ENCODE results near the gene CYP27B1.
A peak's percentile ranks its signal among the peaks of the same experiment; 100 is the strongest.
"Not testable (repeated sequence)": the region's sequence is repeated elsewhere in the genome, so short reads cannot be mapped to it uniquely, and the experiment has no call there.

Gene CYP27B1

GRCh38 chr12:57734591-57734990, 32.3 kb downstream of the CYP27B1 start:
- DNase-seq, result no peak

GRCh38 chr12:57733928-57734327, 33.0 kb downstream of the CYP27B1 start:
- DNase-seq, result no peak

DNA sequence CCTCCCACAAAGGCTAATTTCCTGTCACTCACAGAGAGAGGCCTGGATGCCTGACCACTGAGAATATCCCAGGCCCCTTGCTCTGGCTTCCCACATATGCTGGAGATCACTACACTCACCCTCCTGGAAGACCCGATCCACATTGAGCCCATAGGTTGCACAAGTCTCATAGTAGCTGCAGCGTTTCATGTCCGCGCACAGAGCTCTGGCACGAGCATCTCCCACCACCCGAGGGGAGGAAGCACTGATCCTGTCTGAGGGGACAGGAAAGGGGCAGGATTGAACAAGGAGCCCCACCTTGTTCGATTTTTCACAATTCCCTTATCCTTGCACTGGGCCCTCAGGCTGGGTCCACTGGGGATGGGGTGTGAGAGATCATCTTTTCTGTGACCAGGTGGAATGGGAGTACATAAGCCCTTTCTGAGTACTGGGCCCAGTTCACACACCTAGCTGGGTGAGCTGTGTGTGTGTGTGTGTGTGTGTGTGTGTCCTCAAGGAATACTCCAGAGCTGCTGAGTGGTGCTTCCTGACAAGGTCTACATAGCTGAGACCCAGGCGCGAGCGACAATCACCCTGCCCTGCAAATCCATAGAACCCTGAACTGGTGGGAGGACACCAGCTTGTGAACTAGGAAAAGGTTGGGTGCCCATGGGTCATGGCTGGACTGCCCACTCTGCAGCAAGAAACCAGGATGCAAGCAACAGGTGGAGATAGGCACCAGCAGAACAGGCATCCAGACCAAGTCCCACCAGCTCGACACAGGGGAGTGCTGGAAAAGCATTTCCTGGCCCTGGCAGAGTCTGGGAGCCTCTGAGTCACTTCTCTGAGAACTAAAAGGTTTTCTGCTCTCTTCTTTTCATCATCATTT, 33.9 kb downstream of the CYP27B1 start:
- DNase-seq, result no peak

GRCh38 chr12:57732270-57732669, 34.6 kb downstream of the CYP27B1 start:
- DNase-seq, result no peak

GRCh38 chr12:57731411-57732080, 35.3 kb downstream of the CYP27B1 start:
- DNase-seq, result no peak

- no peak for DNase-seq
Measured at GRCh38 chr12:57730336-57731067, 36.4 kb downstream of the CYP27B1 start.

DNA sequence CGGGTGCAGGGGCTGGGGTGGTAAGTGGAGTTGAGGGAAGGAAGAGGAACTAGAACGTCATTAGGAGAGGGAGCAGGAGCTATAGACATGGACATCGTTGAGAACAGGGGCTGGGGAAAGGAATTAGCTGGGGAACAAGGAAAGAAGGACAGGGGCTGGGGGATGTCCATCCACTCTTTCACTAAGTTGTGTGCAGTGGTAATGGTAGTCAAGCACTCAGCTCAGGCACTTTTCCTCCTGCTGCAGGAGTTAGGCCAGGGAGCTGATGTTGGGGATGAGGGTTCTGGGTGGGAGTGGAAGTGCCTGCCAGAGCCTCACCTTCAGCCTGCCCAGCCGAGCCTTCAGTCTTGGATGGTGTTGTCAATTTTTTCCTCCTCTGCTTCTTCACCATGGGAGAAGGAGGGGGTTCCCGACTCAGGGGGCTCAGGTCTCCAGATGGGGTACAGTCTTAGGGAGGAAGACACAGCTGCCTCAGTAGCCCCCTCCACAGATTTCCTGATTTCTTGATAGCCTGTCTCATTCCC, 37.5 kb downstream of the CYP27B1 start:
- no peak for DNase-seq

DNA sequence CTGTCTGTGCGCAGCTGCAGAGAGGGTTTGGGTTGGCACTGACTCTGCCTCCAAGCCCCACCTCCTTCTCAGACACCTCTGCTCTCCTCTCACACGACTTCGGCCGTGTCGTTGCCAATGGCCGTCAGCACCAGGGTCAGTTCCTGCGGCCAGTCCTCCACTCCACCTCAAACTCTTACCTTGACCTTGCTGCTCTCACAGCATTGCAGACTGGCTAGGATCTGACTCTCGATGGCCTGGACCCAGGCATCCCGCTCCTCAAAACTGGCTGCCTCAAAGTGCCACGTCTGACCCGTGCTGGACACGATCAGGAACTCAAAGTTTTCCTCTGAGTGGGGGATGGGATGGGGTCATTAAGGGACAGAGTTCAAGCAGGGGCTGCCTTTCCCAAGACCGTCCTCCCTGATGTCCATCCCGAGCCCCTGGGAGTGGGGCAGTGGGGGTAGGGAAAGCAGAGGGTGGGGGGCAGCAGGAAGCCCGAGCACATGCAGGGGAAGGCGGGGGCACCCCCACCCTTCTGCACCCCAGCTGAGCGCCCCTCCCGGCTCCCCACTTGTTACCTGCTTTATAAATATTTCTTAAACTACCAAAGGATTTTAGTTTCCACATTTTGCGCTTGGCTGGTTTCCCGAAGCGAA, 39.0 kb downstream of the CYP27B1 start:
- DNase-seq, result no peak

GRCh38 chr12:57726884-57727757, 39.8 kb downstream of the CYP27B1 start:
- DNase-seq, result no peak

- DNase-seq, result peak; percentile 36
Measured at GRCh38 chr12:57726151-57726883, 40.6 kb downstream of the CYP27B1 start.

- no peak for DNase-seq
Measured at GRCh38 chr12:57725851-57726150, 41.1 kb downstream of the CYP27B1 start.

GRCh38 chr12:57724936-57725740, 41.7 kb downstream of the CYP27B1 start:
- no peak for DNase-seq

DNA sequence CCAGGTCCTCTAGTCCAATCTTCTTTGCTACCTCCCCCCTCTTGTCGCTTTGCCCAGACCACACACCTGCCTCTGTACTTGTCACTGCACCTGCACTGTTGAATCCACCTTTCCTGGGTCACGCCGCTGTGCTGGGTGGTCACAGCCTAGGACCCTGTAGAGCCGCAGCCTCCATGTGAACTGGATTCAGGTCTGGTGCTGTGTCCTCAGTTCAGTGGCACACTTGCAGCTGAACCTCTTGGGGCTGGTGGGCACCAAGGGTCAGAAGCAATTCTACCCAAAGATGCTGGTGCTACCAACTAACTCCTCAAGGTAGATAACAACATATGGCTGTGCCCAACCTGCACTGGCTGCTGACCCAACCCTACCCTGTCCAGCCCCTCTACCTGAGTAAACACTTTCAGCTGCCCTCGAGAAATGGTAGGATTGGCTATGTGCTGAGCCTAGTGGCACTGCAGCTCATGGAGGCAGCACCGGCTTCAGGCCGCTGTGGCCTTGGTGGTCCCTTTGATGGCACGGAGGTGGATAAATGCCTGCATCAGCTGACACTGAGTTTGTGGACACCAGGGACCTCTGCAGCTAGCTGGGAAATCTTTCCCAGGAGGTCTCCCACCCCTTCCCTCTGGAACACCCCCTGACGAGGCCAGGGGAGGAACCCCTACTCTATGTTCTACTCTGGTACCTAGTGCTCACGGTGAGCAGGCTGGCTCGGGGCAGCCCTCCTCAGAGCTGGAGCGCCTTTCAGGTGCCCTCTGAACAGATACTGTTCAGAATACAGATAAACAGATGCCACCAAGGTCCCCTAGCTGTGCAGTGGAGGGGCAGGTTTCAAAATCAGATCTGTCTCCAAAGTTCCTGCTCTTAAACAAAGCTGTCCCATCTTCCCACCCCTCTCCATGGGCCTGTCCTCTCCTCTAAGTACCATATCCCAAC, 42.6 kb downstream of the CYP27B1 start:
- no peak for DNase-seq

DNA sequence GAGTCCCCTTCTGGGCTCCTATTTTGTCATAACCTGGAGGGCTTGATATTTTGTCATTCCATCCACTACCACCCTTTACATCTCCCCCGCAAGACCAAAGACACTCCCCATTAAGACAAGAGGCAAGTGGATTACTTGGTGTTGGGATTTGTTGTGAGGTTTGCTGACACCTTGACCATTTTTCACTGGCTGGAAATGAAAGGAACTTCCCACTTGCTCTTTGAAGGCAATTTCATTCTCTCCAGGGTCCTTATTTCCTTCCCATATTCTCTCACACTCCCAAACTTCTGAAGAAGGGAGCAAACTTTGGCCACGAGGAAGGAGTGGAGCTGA, 43.3 kb downstream of the CYP27B1 start:
- DNase-seq, result no peak

DNA sequence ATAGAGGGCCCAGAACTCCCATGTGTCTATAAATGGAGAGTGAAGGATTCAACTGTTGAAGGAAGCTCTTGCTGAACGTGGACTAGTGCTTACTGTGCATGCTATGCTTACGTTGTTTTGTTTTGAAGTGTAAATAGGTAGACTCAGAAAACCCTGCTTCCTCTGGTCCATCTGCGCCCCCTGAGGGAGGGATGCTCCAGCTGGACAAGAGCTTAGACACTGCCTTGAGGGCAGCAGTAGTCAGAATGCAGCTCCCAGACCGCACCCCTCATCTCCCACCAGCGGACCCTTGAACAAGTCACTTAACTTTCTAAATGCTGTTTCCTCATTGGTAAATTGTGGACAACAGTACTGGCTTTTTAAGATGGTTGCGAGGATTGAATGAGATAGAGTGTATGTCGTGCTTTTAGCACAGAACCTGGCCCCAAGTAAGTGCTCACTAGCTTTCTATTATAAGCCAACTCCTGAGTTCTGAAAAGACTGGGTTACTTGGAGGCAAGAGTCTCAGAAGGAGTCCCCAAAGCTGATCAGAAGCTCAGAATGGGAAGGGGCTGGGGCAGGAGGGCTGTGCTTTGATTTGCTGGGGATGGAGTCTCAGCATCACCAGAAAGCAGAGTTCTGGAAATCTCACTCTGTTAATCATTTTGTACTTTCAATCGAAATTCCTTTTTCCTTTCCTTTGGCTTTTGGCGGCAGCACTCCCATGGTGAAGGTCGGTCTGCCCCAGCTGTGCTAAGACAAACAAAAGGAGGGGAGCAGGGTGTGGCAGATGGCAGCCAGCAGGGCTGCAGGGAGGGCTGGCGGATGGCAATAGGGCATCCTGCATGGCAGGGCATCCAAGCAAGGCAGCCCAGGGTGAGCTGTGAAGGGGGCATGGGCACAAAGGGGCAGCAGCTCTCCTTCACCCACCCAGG, 43.9 kb downstream of the CYP27B1 start:
- no peak for DNase-seq

- DNase-seq, result not testable (repeated sequence)
Measured at GRCh38 chr12:57721846-57722608, 44.9 kb downstream of the CYP27B1 start.
